MCF 10A (cell line): ENCODE results near the gene MAN2A1. TPM values are rescaled to one million over a fixed set of nuclear protein-coding genes. Genes with fewer than 3 reads are reported as not detected.

Source experiments
- BruUV-seq: library from RNA; stranded (reverse); fragments of 400-500 nt; replicated peaks from 2 replicates; lab custom pipeline; 2021; lab: Mats Ljungman, UMichigan
- CTCF ChIA-PET: fragments of 300-600 bp; sonication (Branson Sonifier 250); formaldehyde crosslinking; extraction: SDS; loops from one replicate; lab custom pipeline; 2021; ENCODE audit warnings: antibody characterized with exemption, inconsistent platforms; lab: Yijun Ruan, JAX
- POLR2A ChIA-PET: fragments of 300-600, 350-650 bp; sonication (Branson Sonifier 250); formaldehyde crosslinking; extraction: SDS; loops from one replicate; lab custom pipeline; 2020; ENCODE audit warnings: antibody characterized with exemption, inconsistent platforms; lab: Yijun Ruan, JAX
- DNase-seq: peaks from one replicate; pipeline ENCODE4 v3.0.0-alpha.2; 2018; ENCODE audit not compliant: unreplicated experiment
- H3K27ac Mint-ChIP-seq: one replicate; pipeline ENCODE4 v1.8.0; 2022; ENCODE audit warnings: mild to moderate bottlenecking, low read depth, mixed read lengths; ENCODE audit not compliant: unreplicated experiment
- H3K27me3 Mint-ChIP-seq: one replicate; pipeline ENCODE4 v1.8.0; 2022; ENCODE audit warnings: mixed read lengths; ENCODE audit not compliant: insufficient read depth, unreplicated experiment
- H3K36me3 Mint-ChIP-seq: one replicate; pipeline ENCODE4 v1.8.0; 2022; ENCODE audit warnings: mild to moderate bottlenecking, moderate library complexity, mixed read lengths; ENCODE audit not compliant: insufficient read depth, unreplicated experiment
- H3K4me1 Mint-ChIP-seq: one replicate; pipeline ENCODE4 v1.8.0; 2022; ENCODE audit warnings: mixed read lengths; ENCODE audit not compliant: insufficient read depth, unreplicated experiment
- H3K4me3 Mint-ChIP-seq: one replicate; pipeline ENCODE4 v1.8.0; 2022; ENCODE audit warnings: mild to moderate bottlenecking, moderate library complexity, mixed read lengths; ENCODE audit not compliant: unreplicated experiment
- H3K9me3 Mint-ChIP-seq: one replicate; pipeline ENCODE4 v1.8.0; 2022; ENCODE audit warnings: mixed read lengths; ENCODE audit not compliant: unreplicated experiment
- intact Hi-C: fragments of 100-400 bp; cut with micrococcal nuclease; formaldehyde crosslinking; loops from 2 replicates; pipeline ENCODE4 v1.14.1; 2022
- total RNA-seq: library from RNA; stranded (reverse); gene quantifications from 2 replicates; pipeline ENCODE4 v1.2.3, GENCODE V29; 2022
- TF ChIP-seq, protein P1 (sequence below): fragments of 200-600 bp; IDR thresholded peaks from one replicate; pipeline ENCODE4 v1.8.0; 2022; ENCODE audit warnings: antibody characterized with exemption, mild to moderate bottlenecking; ENCODE audit not compliant: unreplicated experiment

The MAN2A1 gene
- total RNA-seq, 1 experiment from 2014 or later, result 44.1 TPM

DNA sequence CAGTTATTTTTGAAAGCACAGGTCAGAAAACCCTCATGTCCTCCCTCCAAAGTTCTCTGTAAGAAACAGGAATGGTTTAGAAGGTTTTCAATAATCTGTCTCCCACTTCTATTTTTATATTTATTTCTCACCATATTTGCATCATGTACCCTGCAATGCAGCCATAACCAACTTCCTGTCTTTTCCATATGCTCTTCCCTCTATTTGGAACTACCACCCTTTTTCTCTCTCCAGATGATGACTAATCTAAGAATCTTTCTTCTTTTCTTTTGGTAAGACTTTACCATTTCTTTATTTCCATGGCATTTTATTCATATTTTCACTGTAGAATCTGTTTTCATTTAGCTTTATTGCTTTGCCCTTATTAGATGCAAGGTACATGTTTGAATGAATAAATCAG, 33.9 kb downstream of the MAN2A1 start:
- H3K4me3 Mint-ChIP-seq, result no peak overlapping the region
- H3K36me3 Mint-ChIP-seq, result peaks cover 12% of the 10 kb centered on the region
- no peaks in the 10 kb centered on the region for H3K9me3 Mint-ChIP-seq
- intact Hi-C loops, result no loop called here
- DNase-seq, result no peak
- CTCF ChIA-PET, result interaction anchor here (1.1 kb wide), 1 partner anchor 18 kb away, joined by 3 read pairs; no protein-coding TSS in a partner anchor
- BruUV-seq, result no TSS peak
- no peaks in the 10 kb centered on the region for H3K27me3 Mint-ChIP-seq
- POLR2A ChIA-PET, result interaction anchor here (0.7 kb wide), 3 partner anchors 18 to 812 kb away, joined by 3 to 4 read pairs (median 3); no protein-coding TSS in a partner anchor
- H3K27ac Mint-ChIP-seq, result no peak overlapping the region
- peaks cover 14% of the 10 kb centered on the region for H3K4me1 Mint-ChIP-seq
- TF ChIP-seq, protein P1, sequence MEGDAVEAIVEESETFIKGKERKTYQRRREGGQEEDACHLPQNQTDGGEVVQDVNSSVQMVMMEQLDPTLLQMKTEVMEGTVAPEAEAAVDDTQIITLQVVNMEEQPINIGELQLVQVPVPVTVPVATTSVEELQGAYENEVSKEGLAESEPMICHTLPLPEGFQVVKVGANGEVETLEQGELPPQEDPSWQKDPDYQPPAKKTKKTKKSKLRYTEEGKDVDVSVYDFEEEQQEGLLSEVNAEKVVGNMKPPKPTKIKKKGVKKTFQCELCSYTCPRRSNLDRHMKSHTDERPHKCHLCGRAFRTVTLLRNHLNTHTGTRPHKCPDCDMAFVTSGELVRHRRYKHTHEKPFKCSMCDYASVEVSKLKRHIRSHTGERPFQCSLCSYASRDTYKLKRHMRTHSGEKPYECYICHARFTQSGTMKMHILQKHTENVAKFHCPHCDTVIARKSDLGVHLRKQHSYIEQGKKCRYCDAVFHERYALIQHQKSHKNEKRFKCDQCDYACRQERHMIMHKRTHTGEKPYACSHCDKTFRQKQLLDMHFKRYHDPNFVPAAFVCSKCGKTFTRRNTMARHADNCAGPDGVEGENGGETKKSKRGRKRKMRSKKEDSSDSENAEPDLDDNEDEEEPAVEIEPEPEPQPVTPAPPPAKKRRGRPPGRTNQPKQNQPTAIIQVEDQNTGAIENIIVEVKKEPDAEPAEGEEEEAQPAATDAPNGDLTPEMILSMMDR, result no peak

DNA sequence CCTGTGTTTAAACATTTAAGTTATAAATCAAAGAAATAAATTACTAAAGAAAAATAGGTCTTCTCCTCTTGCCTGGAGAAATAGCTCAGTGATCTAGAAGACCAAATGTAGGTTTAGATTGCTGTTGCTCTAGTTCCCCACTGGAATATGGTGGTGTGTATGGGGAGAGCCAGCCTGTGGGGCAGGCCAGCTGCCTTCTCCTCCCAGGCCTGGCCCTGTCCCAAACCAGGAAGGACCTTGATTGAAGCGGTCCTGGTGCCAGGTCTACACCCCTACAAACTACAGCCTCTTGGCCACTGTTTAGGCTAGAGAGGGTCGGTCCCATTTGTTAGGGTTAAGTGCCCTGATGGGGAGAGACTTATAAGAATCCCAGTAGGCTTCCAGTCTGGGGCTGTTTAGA, 35.4 kb downstream of the MAN2A1 start:
- Mint-ChIP-seq H3K4me3 (no peak overlapping the region), H3K27me3 (no peaks in the 10 kb centered on the region), H3K4me1 (peaks cover 14% of the 10 kb centered on the region), H3K9me3 (no peaks in the 10 kb centered on the region), H3K36me3 (peaks cover 6% of the 10 kb centered on the region), H3K27ac (no peak overlapping the region)
- intact Hi-C loops, result no loop called here
- ChIA-PET POLR2A (interaction anchor here (1.1 kb wide), 1 partner anchor 35 kb away, joined by 3 read pairs; the partner anchor contains the start of gene MAN2A1), CTCF (interaction anchor here (0.9 kb wide), 1 partner anchor 16 kb away, joined by 3 read pairs; no protein-coding TSS in a partner anchor)
- no peak for DNase-seq
- BruUV-seq, result no TSS peak
- TF ChIP-seq, protein P1, result no peak

DNA sequence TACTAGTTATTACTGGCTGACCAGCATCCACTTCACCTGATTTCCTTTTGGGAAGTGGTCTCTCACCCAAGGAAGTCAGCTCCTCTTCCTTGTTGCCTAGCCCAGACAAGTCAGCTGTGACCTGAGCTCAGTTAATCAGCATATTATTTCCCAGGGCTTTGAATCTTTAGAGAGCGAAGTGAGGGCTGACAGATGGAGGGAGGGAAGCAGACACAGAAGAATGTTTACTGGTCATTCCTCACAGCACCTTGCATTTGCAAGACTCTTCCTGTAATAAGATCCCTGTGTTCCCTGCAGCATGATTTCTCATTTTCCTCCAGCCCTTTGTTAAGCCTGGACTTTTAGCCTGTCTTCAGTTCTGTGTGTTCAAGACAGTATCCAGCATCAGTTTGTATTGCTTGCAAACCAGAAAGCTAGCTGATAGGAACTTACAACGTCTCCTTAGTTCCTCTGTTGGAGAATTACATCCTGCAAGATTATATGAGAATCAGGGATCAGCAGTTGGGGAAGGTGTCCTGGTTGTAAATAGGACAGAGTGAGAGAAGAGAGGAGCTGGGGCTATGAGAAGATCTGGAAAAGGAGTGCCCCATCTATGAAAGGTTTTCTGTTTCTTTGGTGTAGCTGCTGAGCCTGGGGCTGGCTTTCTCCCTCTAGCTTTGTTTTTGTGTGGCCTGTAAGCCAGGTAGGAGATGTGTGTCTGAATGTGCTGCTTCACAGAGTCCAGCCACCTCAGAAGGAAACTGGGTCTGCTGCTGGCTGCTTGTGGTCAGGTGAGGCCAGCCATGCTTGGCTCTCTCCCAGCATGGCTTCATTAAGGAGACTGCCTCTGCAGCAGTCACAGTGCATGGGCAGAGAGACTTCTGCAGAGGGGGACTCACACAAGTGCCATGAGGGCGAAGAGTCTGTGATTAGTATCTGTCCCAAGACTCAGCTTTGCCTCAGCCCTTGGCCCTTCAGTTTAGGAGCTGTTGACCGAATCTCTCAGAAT, 50.3 kb downstream of the MAN2A1 start:
- POLR2A ChIA-PET, result interaction anchor here (0.6 kb wide), 1 partner anchor 21 kb away, joined by 3 read pairs; no protein-coding TSS in a partner anchor
- Mint-ChIP-seq H3K27me3 (no peaks in the 10 kb centered on the region), H3K4me3 (peak overlapping the region; percentile 21), H3K27ac (peak overlapping the region; percentile 60), H3K36me3 (peaks cover 5% of the 10 kb centered on the region), H3K4me1 (peaks cover 32% of the 10 kb centered on the region), H3K9me3 (peaks cover 13% of the 10 kb centered on the region)
- TF ChIP-seq, protein P1, result no peak
- intact Hi-C loops, result loop anchor here (5.0 kb wide), 1 partner anchor 48 kb away; no protein-coding TSS in a partner anchor
- DNase-seq, result peak; percentile 43
- CTCF ChIA-PET, result interaction anchor here (0.6 to 0.9 kb wide), 2 partner anchors 14 to 237 kb away, joined by 3 read pairs; no protein-coding TSS in a partner anchor
- no TSS peak for BruUV-seq

DNA sequence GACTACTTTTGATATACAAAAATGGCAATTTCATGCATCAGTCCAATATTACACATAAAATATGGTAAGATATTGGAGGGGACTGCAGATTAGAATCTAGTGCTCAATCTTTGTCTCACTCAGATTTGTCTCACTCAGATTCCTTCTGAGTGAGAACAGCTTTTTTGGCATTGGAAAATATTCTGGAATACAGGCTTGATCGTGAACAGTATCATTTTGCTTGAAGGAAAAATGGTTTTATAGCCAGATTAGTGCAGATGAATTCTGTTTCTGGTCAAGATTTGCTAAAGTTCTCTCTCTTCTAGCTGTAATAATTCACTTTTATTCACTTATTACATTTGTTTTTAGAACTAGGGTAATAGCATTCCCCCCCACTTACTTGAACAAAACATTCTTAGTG, 51.2 kb downstream of the MAN2A1 start:
- H3K27me3 Mint-ChIP-seq, result no peaks in the 10 kb centered on the region
- H3K9me3 Mint-ChIP-seq, result peaks cover 14% of the 10 kb centered on the region
- CTCF ChIA-PET, result interaction anchor here (0.9 to 1.2 kb wide), 2 partner anchors 16 to 18 kb away, joined by 3 read pairs; no protein-coding TSS in a partner anchor
- no peak overlapping the region for H3K27ac Mint-ChIP-seq
- DNase-seq, result no peak
- POLR2A ChIA-PET, result no interaction called here
- intact Hi-C loops, result loop anchor here (5.0 kb wide), 1 partner anchor 49 kb away; no protein-coding TSS in a partner anchor
- peaks cover 32% of the 10 kb centered on the region for H3K4me1 Mint-ChIP-seq
- TF ChIP-seq, protein P1, result no peak
- peaks cover 5% of the 10 kb centered on the region for H3K36me3 Mint-ChIP-seq
- BruUV-seq, result no TSS peak
- no peak overlapping the region for H3K4me3 Mint-ChIP-seq
